A673 (cell line): ENCODE data around the gene ITGA11.

Experiments used
- EZH2 ChIP-seq: fragments of 200-600 bp; sonication (generic); IDR thresholded peaks from 2 replicates; pipeline ENCODE4 v1.6.1; 2017; ENCODE audit warnings: borderline replicate concordance, low read depth, mild to moderate bottlenecking, mixed read lengths, antibody characterized with exemption, low read length; ENCODE audit not compliant: poor library complexity, severe bottlenecking
- TF ChIP-seq, protein P1 (sequence below): fragments of 300-800, 200-600 bp; sonication (generic); conservative IDR thresholded peaks from 2 replicates; pipeline ENCODE4 v1.5.1; 2017; ENCODE audit warnings: low read depth, mild to moderate bottlenecking, antibody characterized with exemption, low read length, moderate library complexity, mixed read lengths

DNA sequence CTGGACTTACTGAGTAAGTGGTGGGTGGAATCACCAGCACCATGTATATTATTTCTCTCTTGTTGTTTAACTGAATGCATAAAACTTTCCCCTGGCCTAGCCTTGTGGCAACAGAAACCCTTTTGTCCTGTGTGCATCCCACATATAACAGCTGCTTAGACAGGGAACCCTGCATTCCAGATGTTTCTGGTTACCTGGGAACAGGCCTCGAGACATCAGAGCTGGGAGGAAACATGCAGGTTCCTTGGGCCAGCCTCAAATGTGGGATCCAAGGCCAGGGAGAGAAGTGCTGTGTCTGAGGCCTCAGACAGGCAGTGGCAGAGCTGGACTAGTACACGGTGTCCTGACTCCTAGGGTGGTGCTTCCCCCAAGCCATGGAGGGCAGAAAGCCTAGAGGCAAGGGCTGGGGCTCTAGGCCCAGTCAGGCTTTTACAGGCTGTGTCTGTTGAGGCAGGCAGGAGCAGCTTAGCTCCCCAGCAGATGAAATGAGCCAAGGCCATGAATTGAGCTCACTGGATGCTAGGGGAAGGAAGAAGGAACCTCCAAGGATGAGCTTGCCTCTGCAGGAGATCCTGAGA lies 57.7 kb downstream of the ITGA11 start:
- TF ChIP-seq, protein P1, sequence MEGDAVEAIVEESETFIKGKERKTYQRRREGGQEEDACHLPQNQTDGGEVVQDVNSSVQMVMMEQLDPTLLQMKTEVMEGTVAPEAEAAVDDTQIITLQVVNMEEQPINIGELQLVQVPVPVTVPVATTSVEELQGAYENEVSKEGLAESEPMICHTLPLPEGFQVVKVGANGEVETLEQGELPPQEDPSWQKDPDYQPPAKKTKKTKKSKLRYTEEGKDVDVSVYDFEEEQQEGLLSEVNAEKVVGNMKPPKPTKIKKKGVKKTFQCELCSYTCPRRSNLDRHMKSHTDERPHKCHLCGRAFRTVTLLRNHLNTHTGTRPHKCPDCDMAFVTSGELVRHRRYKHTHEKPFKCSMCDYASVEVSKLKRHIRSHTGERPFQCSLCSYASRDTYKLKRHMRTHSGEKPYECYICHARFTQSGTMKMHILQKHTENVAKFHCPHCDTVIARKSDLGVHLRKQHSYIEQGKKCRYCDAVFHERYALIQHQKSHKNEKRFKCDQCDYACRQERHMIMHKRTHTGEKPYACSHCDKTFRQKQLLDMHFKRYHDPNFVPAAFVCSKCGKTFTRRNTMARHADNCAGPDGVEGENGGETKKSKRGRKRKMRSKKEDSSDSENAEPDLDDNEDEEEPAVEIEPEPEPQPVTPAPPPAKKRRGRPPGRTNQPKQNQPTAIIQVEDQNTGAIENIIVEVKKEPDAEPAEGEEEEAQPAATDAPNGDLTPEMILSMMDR, result no peak
- no peak for TF ChIP-seq EZH2
